GM19238 (cell line): ENCODE measurements around the gene BTAF1.

Experiments
- DNase-seq: peaks from one replicate; pipeline ENCODE4 v3.0.0; 2011; ENCODE audit warnings: low spot score; ENCODE audit not compliant: insufficient read length

BTAF1 gene

DNA sequence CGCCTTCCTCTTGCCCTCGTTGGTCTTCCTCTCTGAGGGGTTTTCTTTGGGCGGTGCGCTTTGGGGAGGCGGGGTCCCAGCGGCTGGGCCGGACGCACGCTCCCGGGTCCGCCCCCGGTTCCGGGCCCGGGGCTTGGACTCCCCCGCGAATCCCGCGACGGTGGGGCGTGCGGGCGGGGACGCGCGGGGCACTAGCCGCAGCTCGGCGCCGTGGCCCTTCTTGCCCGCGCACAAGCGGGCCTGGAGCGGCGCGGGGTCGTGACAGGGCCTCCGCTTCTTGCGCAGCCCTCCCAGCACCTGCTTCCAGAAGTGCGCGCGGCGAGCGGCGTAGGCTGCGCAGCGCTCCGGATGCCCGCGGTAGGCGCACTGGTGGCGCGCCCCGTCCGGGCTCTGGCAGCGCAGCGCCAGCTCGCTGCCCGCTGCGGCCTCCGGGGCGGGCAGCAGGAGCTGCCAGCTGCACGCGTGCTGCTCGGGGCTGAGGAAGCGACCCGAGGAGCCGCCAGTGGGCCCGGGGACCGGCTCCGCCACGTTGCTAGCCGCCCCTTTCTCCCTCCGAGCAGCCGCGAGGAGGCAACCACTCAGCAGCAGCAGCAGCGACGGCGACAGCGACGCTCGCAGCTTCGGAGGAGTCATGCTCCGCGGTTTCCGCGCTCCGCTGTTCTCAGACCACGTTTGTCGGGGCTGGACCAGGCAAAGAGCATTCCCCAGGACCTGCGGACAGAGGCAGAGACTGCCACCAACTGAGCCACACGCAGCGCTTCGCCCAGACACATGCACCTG is 15.0 kb upstream of the BTAF1 start:
- peak; percentile 78 for DNase-seq

DNA sequence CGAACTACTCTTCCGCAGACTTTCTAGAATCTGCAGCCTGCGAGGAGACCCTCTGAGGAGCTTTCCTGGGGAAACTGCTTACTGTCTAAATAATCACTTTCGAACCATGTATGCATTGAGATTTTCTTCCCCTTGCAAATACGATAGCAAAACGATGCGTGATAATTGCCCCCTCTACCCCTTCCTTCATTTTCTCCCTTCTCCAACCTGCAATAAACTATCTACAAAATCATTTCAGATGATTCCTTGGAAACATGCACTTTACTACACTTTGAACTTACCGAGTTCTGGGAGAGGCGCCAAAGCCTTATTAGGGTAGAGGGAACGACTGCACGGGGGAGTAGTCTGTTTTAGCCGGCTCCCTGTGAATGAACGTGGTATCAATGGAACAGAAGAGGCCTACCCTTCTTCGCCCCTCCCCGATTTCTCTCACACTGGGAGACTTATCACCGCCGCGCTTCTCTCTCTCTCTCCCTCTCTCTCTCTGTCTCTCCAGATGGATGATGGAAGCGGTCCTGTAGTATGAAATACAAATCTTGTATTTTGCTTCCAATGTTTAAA is 14.4 kb upstream of the BTAF1 start, which contains the start of gene FGFBP3:
Gene FGFBP3, minus strand, starts transcription at position 370 of the 561 bp plus-strand sequence. CDS start 517 bp downstream, outside the sequence.
- DNase-seq, result no peak

DNA sequence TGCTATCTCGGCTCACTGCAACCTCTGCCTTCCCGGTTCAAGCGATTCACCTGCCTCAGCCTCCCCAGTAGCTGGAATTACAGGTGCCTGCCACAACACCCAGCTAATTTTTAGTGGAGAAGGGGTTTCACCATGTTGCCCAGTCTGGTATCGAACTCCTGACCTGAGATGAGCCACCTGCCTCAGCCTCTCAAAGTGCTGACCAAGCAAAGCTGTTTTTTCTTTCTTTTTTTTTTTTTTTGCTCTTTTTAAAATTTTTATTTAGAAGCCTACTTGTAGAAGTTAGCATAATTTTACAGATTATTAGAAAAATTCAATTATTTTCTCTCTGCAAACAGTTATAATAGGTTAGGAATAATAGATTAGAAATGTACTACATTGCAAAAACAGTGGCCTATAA is 13.1 kb upstream of the BTAF1 start:
- no peak for DNase-seq

DNA sequence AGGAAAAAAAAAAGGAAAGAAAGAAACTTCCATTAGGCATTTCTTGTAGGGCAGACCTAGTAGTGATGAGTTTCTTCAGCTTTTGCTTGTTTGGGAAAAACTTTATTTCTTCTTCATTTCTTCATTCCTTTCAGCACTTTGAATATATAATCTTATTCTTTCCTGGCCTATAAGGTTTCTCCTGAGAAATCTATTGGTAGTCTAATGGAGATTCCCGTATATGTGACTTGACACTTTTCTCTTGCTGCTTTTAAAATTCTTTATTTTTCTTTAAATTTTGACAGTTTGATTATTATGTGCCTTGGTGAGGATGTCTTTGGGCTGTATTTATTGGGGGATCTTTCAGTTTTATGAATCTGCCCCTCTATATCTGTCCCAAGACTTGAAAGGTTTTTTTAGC is 3.9 kb upstream of the BTAF1 start:
- no peak for DNase-seq

DNA sequence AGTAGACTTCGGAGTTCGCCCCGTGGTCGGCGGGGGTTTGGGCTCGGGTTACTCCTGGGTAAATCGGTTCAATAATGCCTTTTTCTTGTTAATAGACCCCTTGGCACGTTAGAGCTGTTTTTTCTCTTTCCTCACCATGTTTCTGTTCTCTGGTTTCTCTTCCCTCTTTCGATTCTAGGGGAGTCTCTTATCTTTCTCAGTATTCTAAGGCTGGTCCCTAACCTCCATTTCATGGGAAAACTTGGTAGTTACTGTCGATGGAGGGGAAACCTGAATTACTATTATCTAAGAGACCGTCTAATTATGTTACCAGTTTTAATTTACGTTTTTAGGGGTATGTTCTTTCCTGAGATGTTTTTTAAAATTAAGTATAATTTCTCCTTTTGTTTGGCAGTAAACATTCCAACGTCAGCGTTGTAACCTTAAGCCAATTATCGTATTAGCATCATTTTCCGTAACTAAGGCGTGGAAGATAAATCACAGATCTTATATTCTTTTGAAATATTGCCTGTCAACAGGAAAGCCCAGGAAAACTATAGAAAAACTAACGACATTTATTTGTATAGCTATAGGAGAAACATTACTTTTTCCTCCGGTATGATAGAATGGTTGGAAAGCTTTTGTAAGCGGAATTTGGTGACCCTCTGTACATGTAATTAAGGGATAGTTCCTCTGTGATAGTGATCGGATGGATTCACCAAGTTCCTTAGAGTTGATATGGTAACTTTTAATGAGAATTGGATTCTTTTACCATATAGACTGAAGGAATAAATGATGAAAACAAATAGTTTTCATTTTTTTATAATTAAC is 847 bp downstream of the BTAF1 start:
- DNase-seq, result no peak

DNA sequence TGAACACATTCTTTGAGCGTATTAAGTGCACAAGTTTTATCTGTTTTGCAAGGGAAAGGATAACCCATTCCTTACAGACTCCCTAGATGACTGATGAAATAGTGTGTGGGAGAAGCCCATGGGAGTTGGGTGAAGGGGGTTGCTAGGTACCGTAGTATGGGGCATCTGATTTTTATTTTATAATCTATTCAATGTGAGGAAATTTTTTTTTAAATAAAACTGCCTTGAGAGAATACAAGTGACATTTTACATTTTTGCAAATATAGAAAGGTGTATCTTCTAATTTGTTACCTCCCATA is 1.4 kb downstream of the BTAF1 start:
- no peak for DNase-seq

DNA sequence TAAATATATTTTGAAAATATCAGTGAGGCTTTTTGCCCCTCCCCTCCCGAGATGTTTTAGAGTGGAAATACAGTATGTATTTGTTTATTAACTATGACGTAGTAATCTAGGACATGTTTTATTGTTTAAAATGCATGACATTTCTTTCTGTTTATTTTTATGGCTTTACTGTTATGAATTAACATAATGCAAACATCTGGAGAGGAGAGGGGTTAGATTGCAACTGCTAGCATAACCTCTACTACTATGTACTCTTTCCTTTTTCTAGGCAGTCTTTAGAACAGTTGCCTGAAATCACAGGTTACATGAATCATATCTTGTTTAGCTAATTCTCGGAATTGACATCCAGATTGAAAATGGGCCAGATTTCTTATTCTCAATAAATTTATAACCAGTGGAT is 7.4 kb downstream of the BTAF1 start:
- no peak for DNase-seq

DNA sequence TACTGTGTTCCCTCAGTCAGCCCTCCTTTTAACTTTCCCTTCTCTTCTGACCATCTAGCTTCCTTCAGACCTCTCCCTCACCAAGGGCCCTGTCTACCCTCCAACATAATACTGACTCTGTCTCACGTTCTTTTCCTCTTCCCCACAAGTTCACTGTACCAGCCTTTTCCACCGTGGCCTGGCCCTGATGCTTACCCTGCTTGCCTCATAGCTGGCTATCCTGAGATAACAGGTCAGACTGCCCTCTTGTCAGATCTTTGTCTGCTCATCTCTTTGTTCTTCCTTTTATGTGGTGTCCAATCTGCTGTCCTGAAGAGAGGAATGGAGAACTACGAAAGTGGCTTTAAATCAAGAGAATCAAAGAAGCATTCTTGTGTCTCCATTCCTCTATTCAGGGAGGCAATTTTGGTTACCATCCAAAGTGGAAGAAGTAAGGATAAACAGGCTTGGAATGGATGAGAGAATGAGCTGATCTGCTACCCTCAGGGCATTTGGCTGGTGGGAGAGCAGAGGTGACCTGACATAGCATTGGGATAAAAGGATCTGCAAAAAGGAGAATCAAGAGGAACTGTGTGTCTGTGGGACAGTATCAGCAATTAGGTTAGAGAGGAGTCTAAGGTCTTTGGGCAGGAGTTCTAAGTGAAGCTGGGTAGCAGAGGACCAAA is 8.1 kb downstream of the BTAF1 start:
- DNase-seq, result no peak

DNA sequence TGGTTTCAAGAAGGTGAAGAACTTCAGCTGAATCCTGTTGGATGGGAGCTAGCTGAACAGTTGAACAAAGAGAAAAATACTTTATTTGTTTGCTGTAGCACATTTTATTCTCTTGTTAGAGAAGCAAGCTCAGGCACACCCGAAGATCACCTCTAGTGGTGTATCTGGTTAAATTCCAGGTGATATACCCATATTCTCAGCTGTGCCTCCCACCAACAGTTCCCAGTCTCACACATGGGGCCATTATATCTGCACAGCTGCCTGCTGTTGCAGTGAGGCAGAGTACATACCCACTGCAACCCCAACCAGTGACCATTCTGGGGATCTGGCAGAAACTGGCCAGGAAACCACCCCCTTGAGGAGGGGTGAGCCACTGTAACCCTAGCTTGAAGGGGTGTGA is 9.2 kb downstream of the BTAF1 start:
- DNase-seq, result no peak

DNA sequence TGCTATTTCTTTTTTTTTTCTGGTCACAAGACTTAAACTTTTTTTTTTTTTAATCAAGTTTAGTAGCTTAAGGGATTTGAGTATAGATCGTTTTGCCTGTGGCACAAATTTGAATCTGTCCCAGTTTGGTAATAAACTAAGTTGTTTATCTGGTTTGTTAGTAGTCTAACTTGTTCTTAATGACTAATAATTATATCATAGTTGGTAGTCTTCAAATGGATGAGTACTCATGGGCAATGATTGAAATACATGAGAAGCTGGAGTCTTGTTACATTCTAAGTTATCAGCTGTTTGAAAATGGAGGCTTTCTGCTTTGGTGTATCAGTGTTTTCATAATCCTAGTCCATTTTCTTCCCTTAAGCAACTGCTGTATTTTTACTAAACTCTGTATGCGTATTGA is 12.3 kb downstream of the BTAF1 start:
- DNase-seq, result no peak

DNA sequence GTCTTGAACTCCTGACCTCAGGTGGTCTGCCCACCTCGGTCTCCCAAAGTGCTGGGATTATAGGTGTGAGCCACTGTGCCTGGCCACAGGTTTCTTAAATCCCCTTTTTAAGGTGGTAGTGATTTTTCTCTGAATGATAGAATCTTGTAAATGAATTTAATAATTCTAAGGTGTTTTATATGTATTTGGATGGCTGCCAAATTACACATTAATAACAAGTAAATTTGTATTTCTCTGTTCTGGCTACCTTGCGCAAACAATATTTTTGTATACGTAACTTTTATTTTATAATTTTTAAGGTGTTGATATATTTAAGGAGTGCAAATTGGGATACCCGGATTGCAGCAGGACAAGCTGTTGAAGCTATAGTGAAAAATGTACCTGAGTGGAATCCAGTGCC is 16.1 kb downstream of the BTAF1 start:
- DNase-seq, result no peak

DNA sequence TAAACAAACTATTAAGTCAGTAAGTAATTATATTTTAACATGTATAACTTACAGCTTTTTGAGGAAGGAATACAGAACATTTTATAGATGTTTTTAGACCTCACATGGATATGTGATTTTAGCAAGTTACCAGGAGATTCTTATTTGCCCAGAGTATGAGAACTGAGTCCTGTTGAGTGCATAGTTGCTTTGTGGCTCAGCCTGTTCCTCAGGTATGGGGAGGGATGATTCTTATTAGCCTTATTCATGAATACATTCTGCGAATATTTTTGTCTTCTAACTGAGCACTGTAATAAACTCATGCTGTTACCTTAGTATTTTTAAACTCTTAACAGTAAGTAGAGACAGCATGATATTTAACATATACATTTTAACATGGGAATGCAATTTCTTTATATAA is 17.9 kb downstream of the BTAF1 start:
- no peak for DNase-seq

DNA sequence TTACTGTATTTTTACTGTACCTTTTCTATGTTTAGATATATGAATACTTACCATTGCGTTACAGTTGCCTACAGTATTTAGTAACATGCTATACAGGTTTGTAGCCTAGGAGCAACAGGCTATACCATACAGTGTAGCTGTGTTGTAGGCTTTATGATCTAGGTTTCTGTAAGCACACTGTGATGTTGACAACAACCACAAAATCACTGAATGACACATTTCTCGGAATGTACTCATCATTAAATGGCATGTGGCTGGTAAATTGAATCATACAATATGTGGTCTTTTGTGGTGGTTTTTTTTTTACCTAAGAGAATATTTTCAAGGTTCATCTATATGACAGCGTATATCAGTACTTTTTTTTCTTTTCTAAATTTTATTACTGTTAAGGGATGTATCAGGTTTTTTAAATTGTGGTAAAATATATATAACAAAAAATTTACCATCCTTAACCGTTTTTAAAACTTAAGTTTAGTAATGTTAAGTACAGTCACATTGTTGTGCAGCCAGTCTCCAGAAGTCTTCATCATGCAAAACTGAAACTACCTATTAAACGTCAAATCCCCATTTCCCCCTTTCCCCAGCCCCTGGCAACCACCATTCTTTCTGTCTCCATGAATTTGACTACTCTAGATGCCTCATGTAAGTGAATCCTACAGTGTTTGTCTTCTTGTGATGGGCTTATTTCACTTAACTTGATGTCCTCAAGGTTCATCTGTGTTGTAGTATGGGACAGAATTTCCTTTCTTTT is 21.5 kb downstream of the BTAF1 start:
- DNase-seq, result no peak

DNA sequence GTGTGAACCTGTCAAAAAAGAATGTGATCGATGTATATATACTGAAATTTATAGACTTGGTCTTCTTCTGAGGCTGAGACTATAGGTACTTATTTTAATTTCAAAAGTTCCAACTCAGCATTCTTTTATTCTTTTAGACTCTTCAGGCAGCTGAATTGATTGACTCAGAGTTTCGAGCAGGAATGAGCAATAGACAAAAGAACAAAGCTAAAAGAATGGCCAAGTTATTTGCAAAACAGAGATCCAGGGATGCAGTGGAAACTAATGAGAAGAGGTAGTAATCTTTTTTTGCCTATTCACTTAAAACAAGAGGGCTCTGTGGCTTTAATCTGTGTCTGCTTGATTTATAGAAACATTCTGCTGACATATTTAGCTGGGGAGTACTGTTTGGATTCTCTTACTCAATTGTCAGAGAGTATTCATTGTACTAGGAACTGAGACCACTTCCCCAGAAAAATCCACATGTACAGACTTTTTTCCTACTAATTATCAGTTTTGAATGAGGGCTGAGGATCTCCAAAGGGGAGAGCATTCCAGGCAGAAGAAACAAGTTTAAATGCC is 30.1 kb downstream of the BTAF1 start:
- DNase-seq, result no peak

DNA sequence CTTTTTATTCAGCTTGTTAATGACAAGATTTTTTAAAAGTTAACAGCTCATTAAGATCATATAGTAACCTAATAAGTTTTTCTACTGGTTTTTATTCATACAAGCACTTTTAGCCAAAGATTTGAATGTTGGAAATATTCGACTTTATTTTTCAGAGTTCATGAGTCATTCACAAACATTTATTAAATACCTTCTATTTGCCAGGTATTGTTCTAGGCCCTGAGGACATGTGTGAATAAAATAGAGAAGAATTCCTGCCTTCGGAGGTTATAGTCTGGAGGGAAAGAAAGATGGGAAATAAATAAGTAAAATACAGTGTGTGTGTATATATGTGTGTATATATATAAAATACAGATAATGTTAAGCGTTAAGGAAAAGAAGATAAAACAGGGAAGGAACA is 31.5 kb downstream of the BTAF1 start:
- no peak for DNase-seq

DNA sequence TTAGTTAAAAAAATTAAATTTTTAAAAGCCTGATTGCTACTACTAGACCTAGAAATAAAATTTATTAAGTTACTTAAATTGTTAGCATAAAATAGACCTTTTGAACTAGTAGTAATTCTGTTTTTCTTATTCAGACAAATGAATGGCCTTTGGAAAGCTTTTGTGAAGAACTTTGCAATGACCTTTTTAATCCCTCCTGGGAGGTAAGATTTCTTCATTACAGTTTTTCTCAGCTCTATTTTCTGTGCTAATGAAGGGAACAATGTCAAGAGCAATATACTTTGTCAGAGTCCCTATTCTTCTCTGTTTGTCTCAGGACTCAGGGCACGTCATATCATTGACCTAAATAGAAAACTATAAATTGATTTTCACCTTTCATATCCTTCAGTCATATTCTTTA is 33.5 kb downstream of the BTAF1 start:
- DNase-seq, result no peak

DNA sequence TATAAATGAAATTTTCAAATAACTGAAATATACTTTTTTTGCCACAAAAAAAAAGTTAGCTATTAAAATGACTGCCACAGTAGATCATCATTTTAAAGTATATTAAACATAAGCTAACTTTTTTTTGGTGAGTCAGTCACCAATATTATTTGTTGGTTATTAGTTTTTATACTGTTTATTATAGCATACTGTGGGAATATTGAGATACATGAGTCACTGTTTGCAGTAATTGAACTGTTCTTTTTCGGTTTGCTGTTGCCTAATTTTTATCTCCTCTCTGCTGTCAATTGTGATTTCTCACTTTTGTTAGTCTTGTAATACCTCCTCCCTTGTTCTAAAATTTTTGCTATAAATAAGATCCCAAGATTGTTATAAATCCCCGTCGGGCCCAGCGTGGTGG is 45.7 kb downstream of the BTAF1 start:
- no peak for DNase-seq

DNA sequence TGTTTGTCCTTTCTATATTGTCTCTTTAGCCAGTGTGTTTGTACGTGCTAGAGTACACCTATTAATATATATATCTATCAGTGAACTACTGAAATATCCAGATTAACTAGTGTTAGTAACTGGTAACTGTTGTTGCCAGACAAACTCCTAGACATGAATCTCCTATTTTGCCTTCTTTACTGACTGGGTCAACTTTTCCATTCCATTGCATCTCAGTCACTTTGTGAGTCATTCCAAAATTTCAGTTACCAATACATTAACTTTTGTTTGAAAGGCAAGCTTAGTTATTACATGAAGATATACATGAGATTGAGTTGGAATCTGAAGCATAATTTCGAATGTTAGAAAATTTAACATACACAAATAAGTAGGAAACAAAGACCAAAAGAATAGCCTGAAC is 51.4 kb downstream of the BTAF1 start:
- no peak for DNase-seq

DNA sequence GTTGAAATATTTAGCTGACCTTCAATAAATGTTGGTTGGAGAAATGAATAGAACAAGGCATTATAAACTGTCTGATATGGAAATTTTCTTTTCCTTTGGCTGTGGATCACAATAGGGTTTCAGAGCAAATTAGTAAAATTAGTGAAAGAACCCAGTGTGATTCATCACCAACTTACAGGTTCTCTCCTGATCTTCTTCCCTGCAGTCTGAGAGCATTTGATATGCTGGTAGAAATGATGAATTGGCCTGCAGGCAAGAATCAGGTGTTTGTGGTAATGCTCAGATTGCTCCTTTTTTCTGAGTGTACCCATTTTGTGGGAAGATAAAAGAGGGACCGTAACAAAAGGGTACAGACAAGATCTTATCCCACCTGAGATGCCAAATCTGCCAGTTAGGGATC is 51.9 kb downstream of the BTAF1 start:
- DNase-seq, result no peak

DNA sequence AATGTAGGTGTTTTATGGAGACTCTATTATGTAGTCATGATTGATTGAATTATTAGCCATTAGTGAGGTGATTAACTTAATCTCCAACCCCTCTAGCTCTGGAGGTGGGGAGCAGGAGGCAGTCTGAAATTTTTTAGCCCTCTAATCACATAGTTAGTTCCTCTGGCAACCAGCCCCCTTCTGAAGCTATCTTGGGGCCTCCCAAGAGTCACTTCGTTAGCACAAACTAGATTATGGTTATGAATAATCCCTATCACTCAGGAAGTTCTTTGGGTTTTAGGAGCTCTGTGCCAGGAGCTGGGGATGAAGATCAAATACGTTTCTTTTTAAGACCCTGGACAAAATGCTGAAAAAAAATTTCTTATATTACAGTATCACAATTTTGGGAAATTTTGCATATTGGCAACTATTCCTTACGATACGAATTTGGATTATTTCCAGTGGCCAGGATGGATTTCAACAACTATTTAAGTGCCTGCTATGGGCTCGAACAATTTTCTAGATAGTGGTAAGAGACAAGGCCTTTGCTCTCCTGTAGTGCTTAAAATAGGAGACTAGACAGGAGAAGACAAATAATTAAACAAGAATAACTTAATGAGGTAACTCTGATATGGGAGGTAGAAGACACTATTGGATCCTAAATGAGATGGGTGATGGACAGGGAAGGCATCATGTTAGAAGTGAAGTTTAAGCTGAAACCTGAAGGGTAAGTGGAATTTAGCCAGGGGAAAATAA is 52.9 kb downstream of the BTAF1 start:
- no peak for DNase-seq
